Islet of Langerhans (tissue), 1 donor: ENCODE data around the gene AGPAT4.

Source experiments
- FAIRE-seq: peaks from one replicate; lab custom pipeline; 2011; peaks lifted over from hg19 to GRCh38; lab: Jason Lieb, UNC

Gene AGPAT4

DNA sequence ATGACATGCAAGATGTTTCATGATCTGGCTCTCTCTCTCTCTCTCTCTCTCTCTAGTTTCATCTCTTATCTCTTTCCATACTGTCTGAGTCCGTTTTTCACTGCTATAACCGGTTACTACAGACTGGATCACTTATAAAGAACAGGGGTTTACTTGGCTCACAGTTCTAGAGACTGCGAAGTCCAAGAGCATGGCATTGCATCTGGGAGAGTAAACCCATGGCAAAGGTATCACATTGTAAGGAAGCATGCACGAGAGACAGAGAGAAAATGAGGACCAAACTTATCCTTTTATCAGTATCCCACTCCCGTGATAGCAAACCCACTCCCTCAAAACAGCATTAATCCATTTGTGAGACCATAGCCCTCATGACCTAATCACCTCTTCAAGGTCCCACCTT, 7.2 kb upstream of the AGPAT4 start:
- FAIRE-seq: no peak

GRCh38 chr6:161279677-161280415, 6.0 kb upstream of the AGPAT4 start:
- FAIRE-seq: no peak

DNA sequence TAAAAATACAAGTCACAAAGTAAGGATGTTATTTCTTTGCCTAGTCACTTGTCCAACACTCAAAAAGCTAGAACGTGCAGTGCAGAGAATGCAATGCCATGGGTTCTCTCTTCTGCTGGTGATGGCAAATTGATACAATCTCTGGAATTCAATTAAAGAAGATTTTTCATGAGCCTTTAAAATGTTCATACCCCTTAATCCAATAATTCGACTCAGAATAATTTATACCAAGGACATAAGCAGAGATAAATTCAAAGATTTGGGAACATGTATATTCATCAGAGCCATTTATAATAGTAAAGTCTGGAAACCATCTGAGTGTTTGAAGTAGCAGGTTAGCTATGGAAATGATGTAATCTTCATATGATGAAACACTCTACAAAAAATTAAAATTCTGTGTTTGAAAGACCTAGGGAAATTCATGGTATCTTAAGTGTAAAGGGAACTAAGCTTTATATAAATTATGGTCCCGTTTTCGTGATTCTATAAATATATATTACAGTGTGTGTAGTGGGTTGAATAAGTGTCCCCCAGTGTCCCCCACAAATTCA, 2.8 kb upstream of the AGPAT4 start:
- FAIRE-seq: no peak

GRCh38 chr6:161274898-161275297, 1.0 kb upstream of the AGPAT4 start:
- no peak for FAIRE-seq

DNA sequence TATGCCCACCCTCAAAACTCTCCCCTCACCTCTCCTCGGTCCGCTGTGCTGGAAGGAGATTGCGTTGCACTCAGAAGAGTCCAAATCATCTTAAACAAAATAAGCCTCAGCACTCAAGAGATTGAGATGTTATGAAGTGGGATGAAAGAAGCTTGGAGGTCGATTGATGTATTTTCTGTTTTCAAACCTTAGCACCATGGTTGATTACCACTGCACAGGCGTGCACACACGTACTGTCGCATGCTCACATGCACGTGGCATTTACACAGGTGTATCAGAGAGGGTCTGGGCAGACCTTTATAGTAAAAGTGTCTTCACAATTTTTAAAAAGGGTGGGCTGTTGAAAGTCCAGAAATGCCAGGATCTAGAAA, 612 bp upstream of the AGPAT4 start:
- no peak for FAIRE-seq

- FAIRE-seq: no peak
Observed at GRCh38 chr6:161273274-161273751, 548 bp downstream of the AGPAT4 start.

DNA sequence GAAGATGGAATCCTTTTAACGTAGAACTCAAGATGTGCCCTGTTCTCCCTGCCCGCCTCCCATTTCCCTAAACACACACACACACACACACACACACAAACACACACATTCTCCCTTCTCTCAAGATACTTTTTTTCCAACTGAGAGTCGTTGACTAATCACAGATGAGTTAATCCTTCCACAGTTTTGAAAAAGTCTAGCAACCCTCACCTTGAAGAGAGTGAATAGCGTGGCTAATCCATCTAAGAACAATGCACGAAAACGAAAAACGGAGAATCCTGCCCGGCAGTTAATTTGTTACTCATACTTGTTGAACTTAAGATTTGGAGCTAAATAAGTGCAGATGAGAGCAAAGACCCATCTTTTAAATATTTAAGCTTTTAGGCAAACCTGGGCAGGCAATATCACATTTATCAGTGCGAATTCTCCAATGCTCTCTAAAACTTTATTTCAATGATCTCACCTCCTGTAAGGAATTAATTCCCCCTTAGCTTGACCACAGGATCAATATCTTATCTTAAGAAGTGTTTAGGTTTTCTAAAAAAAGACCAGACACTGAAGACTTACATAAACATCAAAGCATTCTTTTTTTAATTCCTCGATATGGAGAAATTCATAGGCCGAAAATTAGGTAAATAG, 1.1 kb downstream of the AGPAT4 start:
- FAIRE-seq: no peak

DNA sequence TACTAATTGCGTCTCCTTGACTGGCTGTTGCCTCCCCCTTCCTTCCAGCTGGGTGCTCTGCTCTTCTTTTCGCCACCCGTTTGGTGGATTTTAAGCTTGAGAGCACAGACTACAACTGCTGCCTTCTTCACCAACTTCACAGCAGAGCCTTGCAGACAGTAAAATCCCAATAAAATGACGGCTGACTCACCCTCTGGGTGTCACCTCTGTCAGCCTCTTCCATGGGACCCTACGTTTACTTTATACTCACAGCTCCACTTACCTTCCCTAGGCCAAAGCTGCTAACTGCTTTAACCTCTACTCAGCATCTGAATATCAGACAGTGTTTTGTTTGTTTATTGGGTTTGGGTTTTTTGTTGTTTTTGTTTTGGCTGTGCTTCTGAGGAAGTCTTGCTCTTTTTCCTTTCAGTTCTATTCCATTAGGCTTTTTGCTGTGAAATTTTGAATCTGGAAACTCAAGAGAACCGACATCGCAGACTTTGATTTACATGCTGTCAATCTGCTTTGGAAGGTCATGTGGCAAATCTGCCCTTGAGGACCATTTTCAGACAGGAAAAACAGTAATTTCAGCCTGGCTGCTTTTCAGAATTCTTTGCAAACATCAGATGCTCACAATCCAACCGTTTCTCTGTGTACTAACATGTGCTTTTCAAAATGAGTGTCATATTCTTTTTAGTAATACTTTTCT, 2.4 kb downstream of the AGPAT4 start:
- FAIRE-seq: no peak

DNA sequence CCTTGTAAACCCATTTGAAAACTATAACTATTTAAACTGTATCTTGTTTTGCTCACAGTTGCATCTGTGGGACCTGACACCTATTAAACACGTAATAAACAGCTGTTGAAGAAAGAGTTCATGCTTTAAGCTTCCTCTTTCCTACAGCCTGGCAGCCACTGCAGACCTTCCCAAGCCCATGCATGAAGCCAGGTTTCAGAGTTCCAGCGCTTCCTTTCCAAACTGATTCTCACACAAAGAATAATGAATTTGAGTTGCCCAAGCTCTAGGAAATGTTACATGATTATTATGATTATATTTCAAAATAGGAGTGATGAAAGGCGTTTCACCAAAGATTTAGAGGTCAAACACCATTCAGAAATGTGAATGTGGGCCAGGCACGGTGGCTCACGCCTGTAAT, 3.7 kb downstream of the AGPAT4 start:
- FAIRE-seq: no peak

GRCh38 chr6:161269310-161269709, 4.6 kb downstream of the AGPAT4 start:
- no peak for FAIRE-seq

GRCh38 chr6:161268531-161269210, 5.2 kb downstream of the AGPAT4 start:
- no peak for FAIRE-seq

DNA sequence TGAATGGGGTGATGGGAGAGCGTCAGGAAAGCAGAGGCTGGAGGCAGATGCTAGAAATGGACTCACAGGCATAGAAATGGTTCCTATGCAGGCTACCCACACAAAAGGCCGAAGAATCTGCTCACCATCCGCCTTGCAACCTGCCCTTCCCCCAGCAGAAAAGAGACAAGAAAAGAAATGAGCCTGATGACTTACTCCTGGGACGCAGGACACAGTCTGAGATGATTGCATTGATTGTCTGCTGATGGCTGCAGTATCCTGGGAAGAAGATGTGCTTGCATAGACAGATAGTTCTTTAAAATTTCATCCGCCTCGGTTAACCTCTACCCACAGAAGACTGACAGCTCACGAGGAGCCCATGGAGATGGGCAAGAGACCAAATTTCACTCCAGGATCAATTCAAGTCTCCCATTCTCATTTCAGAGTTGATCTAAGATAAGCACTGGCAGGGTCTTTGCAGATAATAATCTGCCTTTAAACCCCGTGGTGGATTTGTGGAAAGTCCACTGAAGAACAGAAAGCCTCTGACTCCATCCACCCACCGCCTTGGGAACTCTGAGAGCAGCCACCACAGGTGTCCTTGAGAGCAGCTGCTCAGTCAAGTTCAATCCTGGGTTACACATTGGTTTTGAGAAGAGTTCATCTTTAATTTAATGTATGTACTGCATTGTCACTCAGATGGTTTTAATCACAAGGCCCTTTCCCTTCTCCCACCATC, 7.2 kb downstream of the AGPAT4 start:
- FAIRE-seq: no peak

- no peak for FAIRE-seq
Observed at GRCh38 chr6:161265975-161266374, 7.9 kb downstream of the AGPAT4 start.

DNA sequence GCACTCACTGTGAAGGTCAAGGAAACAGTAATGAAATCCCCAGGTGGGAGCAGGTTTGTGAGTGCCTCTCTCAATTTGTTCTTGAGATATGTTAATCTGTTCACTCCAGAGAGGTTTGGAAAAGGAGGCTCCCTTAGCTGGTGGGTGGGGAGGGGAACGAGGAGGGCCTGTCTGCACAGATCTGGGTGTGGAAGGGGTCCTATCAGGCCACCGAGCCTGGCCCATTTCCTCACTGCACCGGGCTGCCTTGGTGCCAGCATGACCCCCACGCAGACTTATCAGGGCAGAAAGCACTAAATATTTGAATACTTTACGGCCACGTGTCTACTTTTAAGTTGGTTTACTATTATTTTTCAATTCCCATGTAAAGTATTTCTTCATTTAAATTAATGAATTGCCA, 8.3 kb downstream of the AGPAT4 start:
- no peak for FAIRE-seq

DNA sequence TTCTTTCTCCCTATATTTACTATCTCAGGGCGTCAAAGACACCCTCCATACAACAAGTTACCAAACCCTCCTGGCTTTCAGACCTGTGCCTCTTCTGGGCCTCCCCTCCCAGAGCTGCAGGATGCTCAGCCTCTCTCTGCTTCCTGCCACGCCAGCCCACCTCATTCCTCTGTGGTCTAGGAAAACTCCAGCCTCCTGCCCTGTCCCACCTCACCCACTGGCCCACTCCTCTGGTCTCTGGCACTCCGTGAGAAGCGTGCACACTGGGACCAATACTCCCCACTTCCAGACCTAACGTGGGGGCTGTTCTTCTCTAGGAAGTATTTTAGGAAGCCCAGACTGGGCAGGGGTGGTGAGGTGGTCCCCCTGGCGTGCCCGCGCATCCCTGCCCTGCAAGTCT, 9.7 kb downstream of the AGPAT4 start:
- FAIRE-seq: no peak

DNA sequence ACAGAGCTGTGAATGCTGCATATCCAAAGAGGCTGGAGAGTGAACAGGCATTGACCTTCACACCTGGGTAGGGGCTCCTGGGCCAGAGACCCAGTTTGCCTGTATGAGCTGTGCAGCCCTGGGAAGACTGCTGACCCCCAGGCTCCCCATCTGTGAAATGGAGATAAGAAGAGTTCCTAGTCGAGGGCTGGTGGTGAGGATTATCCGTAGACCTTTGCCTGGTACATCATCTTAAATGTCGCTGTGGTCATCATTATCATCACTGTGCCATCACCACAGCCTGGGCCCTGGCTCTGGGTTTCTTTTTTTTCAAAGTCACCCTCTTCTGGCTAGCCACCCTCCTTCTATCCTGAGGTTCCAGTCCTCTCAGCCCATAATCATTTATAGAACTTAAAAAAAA, 12.0 kb downstream of the AGPAT4 start:
- FAIRE-seq: no peak

- no peak for FAIRE-seq
Observed at GRCh38 chr6:161261325-161261724, 12.5 kb downstream of the AGPAT4 start.

GRCh38 chr6:161259302-161259701, 14.6 kb downstream of the AGPAT4 start:
- no peak for FAIRE-seq

- FAIRE-seq: no peak
Observed at GRCh38 chr6:161257793-161258457, 15.9 kb downstream of the AGPAT4 start.

DNA sequence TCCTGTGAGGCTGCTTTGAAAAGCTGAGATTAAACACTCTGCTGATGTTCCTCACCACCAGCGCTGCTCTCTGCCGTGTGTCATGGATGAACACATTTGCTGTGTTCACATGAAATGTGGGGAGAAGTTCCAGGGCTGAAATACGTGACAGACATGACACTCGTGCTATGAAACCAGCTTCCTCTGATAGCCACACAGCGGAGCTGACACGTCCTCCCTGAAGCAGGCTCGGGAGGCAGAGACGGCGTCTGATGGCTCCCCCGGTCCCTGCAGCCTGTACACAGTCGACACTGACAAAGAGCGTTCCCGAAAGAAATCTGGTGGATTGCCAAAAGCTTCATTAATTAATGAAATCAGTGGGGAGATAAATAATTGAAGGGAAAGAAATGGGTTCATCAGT, 17.5 kb downstream of the AGPAT4 start:
- no peak for FAIRE-seq

DNA sequence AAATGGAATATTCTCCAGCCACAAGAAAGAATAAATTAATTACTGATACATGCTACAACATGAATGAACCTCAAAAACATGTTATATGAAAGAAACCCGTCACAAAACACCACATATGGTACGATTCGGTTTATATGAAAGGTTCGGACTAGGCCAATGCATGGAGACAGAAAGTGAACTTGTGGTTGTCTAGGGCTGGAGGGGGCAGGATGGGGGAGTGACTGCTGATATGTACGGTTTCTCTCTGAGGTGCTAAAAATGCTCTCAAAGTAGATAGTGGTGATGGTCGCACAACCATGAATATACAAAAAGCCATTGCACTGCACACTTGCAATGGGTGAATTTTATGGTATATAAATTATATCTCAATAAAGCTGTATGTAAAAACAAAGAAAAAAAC, 18.3 kb downstream of the AGPAT4 start:
- FAIRE-seq: no peak
